RWPE1 (cell line): ENCODE measurements around the gene ANKRD66.

Experiments
- CTCF ChIA-PET: fragments of 350-600 bp; sonication (Branson Sonifier 250); formaldehyde crosslinking; extraction: SDS; loops from one replicate; lab custom pipeline; 2021; lab: Yijun Ruan, JAX
- POLR2A ChIA-PET: fragments of 400-600 bp; formaldehyde crosslinking; extraction: SDS; loops from one replicate; lab custom pipeline; 2020; ENCODE audit warnings: antibody characterized with exemption; ENCODE audit not compliant: low non-redundant PET; lab: Yijun Ruan, JAX
- DNase-seq: peaks from one replicate; pipeline ENCODE4 v3.0.0; 2012; ENCODE audit warnings: low spot score
- H3K27ac ChIP-seq: fragments of 450-650 bp; 2 replicates; pipeline ENCODE4 v1.5.1; 2017
- TF ChIP-seq, protein P1 (sequence below): fragments of 450-650 bp; conservative IDR thresholded peaks from 2 replicates; pipeline ENCODE4 v1.5.1; 2017; ENCODE audit warnings: low read depth, mild to moderate bottlenecking

Gene ANKRD66

DNA sequence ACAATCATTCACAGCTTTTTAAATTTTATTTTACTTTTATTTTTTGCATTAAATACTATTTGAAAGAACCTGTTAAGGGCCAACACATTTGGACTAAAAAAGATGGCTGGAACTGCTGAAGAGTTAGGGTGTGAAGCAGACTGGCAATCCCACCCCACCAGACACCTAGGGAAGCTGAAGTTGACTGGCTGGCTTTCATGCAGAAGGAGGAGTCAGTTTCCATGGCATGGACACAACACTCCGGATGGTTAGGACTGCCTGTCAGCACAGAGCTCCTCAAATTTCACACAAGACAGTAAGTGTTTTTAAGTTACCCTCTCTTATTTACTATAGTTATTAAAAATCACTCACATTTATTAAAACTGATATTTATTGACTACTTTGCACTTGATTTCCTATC is at the start of gene ANKRD66:
TSS of gene ANKRD66 (plus strand) at position 238 of the 400 bp plus-strand sequence. CDS start 5,016 bp downstream, outside the sequence.
- POLR2A ChIA-PET = no interaction called here
- DNase-seq = no peak
- TF ChIP-seq, protein P1, sequence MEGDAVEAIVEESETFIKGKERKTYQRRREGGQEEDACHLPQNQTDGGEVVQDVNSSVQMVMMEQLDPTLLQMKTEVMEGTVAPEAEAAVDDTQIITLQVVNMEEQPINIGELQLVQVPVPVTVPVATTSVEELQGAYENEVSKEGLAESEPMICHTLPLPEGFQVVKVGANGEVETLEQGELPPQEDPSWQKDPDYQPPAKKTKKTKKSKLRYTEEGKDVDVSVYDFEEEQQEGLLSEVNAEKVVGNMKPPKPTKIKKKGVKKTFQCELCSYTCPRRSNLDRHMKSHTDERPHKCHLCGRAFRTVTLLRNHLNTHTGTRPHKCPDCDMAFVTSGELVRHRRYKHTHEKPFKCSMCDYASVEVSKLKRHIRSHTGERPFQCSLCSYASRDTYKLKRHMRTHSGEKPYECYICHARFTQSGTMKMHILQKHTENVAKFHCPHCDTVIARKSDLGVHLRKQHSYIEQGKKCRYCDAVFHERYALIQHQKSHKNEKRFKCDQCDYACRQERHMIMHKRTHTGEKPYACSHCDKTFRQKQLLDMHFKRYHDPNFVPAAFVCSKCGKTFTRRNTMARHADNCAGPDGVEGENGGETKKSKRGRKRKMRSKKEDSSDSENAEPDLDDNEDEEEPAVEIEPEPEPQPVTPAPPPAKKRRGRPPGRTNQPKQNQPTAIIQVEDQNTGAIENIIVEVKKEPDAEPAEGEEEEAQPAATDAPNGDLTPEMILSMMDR = no peak
- no peak within 1 kb of the TSS for H3K27ac ChIP-seq
- CTCF ChIA-PET = no interaction called here

DNA sequence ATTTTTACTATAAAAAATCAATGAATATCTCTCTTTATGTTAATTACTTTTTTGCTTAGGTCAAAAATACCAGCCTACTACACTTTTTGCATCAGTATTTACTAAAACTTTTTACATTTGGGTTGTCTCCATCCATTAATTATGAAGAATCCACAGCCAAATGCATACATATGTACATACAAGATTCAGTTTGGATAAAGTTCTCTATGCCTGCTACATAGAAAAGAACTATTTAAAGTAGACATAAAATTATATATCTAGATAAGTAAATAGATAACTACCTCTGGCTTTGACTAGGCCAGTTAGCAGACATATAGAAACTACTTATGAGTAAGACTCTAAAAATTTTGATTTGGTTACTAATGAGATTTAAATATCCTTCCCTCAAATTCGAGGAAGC is 46.8 kb upstream of the ANKRD66 start:
- H3K27ac ChIP-seq = no peak overlapping the region
- CTCF ChIA-PET = interaction anchor here (0.8 kb wide), 1 partner anchor 240 kb away, joined by 4 read pairs; no protein-coding TSS in a partner anchor
- POLR2A ChIA-PET = no interaction called here
- TF ChIP-seq, protein P1 = no peak
- DNase-seq = no peak

- TF ChIP-seq, protein P1 = 0 out of 2 replicates have a peak, but pooled peaks have one; percentile 17
- H3K27ac ChIP-seq = no peak overlapping the region
- peak; percentile 28 for DNase-seq
- POLR2A ChIA-PET = no interaction called here
- CTCF ChIA-PET = interaction anchor here (0.5 to 0.7 kb wide), 2 partner anchors 92 to 253 kb away, joined by 3 read pairs; no protein-coding TSS in a partner anchor
Observed at GRCh38 chr6:46704562-46704961, 42.2 kb upstream of the ANKRD66 start.

DNA sequence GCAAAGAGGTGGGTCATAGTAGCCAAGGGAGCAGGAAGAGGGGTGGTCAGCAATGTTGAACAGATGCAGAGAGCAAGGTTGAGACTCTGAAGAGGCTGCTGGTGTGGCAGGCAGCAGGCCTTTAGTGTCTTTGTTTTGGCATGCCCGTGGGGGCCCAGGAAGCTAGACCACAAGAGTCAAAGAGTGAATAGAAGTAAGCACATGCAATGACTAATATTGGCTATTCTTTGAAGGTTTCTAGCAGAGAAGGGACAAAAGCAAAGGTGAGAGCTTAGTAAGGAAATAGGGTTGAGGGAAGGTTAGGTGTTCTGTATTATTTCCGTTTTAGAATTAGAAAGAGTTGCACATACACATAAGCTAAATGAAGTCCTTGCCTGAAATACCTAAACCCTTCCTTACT is 40.3 kb upstream of the ANKRD66 start:
- no peak overlapping the region for H3K27ac ChIP-seq
- POLR2A ChIA-PET = no interaction called here
- TF ChIP-seq, protein P1 = no peak
- CTCF ChIA-PET = no interaction called here
- no peak for DNase-seq

GRCh38 chr6:46711491-46711890 is 35.2 kb upstream of the ANKRD66 start:
- no peak for DNase-seq
- no peak overlapping the region for H3K27ac ChIP-seq
- TF ChIP-seq, protein P1 = no peak
- CTCF ChIA-PET = no interaction called here
- POLR2A ChIA-PET = no interaction called here

GRCh38 chr6:46715141-46715540 is 31.6 kb upstream of the ANKRD66 start:
- ChIA-PET CTCF (no interaction called here), POLR2A (no interaction called here)
- H3K27ac ChIP-seq = no peak overlapping the region
- TF ChIP-seq, protein P1 = no peak
- DNase-seq = peak; percentile 52
